SK-N-SH (cell line): ENCODE results near the gene USP31.

Experiments used
- CTCF ChIP-seq: fragments of 200-600 bp; sonication (generic); IDR thresholded peaks from 2 replicates; pipeline ENCODE4 v1.6.1; 2017; ENCODE audit warnings: antibody characterized with exemption, mild to moderate bottlenecking, moderate library complexity
- ELF1 ChIP-seq: IDR thresholded peaks from 2 replicates; pipeline ENCODE4 v1.4.0; 2012
- FOXM1 ChIP-seq: IDR thresholded peaks from 2 replicates; pipeline ENCODE4 v1.4.0; 2012; ENCODE audit warnings: low read depth, mild to moderate bottlenecking
- GABPA ChIP-seq: IDR thresholded peaks from 2 replicates; pipeline ENCODE4 v1.4.0; 2012; ENCODE audit warnings: low read depth, mild to moderate bottlenecking
- IRF3 ChIP-seq: fragments of 150-350 bp; IDR thresholded peaks from 2 replicates; pipeline ENCODE4 v1.6.1; 2016; ENCODE audit warnings: mild to moderate bottlenecking, low read depth, low read length
- JUND ChIP-seq: IDR thresholded peaks from 2 replicates; pipeline ENCODE4 v1.4.0; 2012
- MXI1 ChIP-seq: IDR thresholded peaks from 2 replicates; pipeline ENCODE4 v1.6.1; 2012; ENCODE audit warnings: mild to moderate bottlenecking, low read depth, low read length, improper control_type of control experiment
- NFIC ChIP-seq: IDR thresholded peaks from 2 replicates; pipeline ENCODE4 v1.4.0; 2012; ENCODE audit warnings: borderline replicate concordance
- RAD21 ChIP-seq: IDR thresholded peaks from 2 replicates; pipeline ENCODE4 v1.6.1; 2012; ENCODE audit warnings: mild to moderate bottlenecking, low read length
- SMC3 ChIP-seq: IDR thresholded peaks from 2 replicates; pipeline ENCODE4 v1.6.1; 2012; ENCODE audit warnings: low read depth, low read length, improper control_type of control experiment
- USF2 ChIP-seq: fragments of 150-350 bp; IDR thresholded peaks from 2 replicates; pipeline ENCODE4 v1.6.1; 2017; ENCODE audit warnings: antibody characterized with exemption, low read length, low read depth, borderline replicate concordance

GRCh38 chr16:23092072-23092800 lies 57.0 kb downstream of the USP31 start:
- TF ChIP-seq CTCF: no peak
- no peak for TF ChIP-seq SMC3
- TF ChIP-seq GABPA: no peak
- TF ChIP-seq NFIC: no peak
- no peak for TF ChIP-seq IRF3
- no peak for TF ChIP-seq FOXM1
- TF ChIP-seq JUND: no peak
- TF ChIP-seq MXI1: no peak
- no peak for TF ChIP-seq RAD21
- no peak for TF ChIP-seq USF2
- TF ChIP-seq ELF1: no peak
